ENCODE results near the gene CADM4. TPM values are rescaled to one million over a fixed set of nuclear protein-coding genes. Genes with fewer than 3 reads are reported as not detected.
"Not testable (repeated sequence)": the region's sequence is repeated elsewhere in the genome, so short reads cannot be mapped to it uniquely, and the experiment has no call there.

The CADM4 gene
- total RNA-seq, 1 experiment from 2014 or later: 28.7 TPM

DNA sequence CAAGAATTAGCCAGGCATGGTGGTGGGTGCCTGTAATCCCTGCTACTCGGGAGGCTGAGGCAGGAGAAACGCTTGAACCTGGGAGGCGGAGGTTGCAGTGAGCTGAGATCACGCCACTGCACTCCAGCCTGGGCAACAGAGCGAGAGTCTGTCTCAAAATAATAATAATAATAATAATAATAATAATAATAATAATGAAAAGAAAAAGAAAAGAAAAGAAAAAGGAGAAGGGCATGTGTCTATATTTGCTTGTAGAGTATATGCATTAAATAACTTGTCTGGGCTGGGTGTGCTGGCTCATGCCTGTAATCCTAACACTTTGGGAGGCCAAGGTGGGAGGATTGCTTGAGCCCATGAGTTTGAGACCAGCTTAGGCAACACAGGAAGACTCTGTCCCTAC lies 42.6 kb upstream of the CADM4 start:
- H3K36me3 ChIP-seq (ENCODE audit: control insufficient read depth in 1 of 2, insufficient read depth in 2 of 2, low read length in 2 of 2); DNase-seq (ENCODE audit: low read depth, low spot score); ATAC-seq; H3K4me2 ChIP-seq (ENCODE audit: low read length); H3K4me3 ChIP-seq (replicated peaks in 1 of 2; ENCODE audit: low read depth in 1 of 2, low read length in 2 of 2); H3K27me3 ChIP-seq (ENCODE audit: insufficient read depth, low read length); H3K9me2 ChIP-seq (ENCODE audit: insufficient read depth); CTCF ChIA-PET; H4K20me1 ChIP-seq (ENCODE audit: insufficient read depth); H3K9me3 ChIP-seq (ENCODE audit: control insufficient read depth in 1 of 2, insufficient read depth in 1 of 2, low read depth in 1 of 2, low read length in 2 of 2); H2AFZ ChIP-seq (ENCODE audit: low read depth, low read length, poor library complexity, severe bottlenecking); H3K9ac ChIP-seq (ENCODE audit: low read length); H3K27ac ChIP-seq (ENCODE audit: low read depth, low read length); RAD21 ChIA-PET (ENCODE audit: low non-redundant PET in 1 of 2, low total read pairs in 2 of 2, uncharacterized antibody in 2 of 2, unreplicated experiment in 2 of 2); intact Hi-C loops (cut with micrococcal nuclease); BruUV-seq (replicated peaks); H3K79me2 ChIP-seq (ENCODE audit: insufficient read depth, low read length): not testable (repeated sequence)
- peaks cover 10 to 21% of the 10 kb centered on the region in 2 experiments for H3K4me1 ChIP-seq (ENCODE audit: control insufficient read depth in 1 of 2, insufficient read depth in 2 of 2, low read length in 2 of 2)
- POLR2A ChIA-PET: interaction anchor here (0.7 kb wide), 1 partner anchor 14 kb away, joined by 3 read pairs; no protein-coding TSS in a partner anchor

- CTCF ChIA-PET: no interaction called here
These were observed 42.2 kb upstream of the CADM4 start for GRCh38 chr19:43681821-43682220.

More at GRCh38 chr19:43681821-43682220, 42.2 kb upstream of the CADM4 start:
- Histone ChIP-seq H3K9ac (ENCODE audit: low read length) (no peak overlapping the region), H3K79me2 (ENCODE audit: insufficient read depth, low read length) (no peaks in the 10 kb centered on the region), H3K4me1 (ENCODE audit: control insufficient read depth in 1 of 2, insufficient read depth in 2 of 2, low read length in 2 of 2) (peaks cover 7 to 21% of the 10 kb centered on the region in 2 experiments), H3K9me3 (ENCODE audit: control insufficient read depth in 1 of 2, insufficient read depth in 1 of 2, low read depth in 1 of 2, low read length in 2 of 2) (no peaks in the 10 kb centered on the region), H3K27ac (ENCODE audit: low read depth, low read length) (no peak overlapping the region), H4K20me1 (ENCODE audit: insufficient read depth) (no peaks in the 10 kb centered on the region), H3K4me3 (replicated peaks in 1 of 2; ENCODE audit: low read depth in 1 of 2, low read length in 2 of 2) (no peak overlapping the region), H3K9me2 (ENCODE audit: insufficient read depth) (no peaks in the 10 kb centered on the region), H3K27me3 (ENCODE audit: insufficient read depth, low read length) (no peaks in the 10 kb centered on the region), H3K36me3 (ENCODE audit: control insufficient read depth in 1 of 2, insufficient read depth in 2 of 2, low read length in 2 of 2) (no peaks in the 10 kb centered on the region), H2AFZ (ENCODE audit: low read depth, low read length, poor library complexity, severe bottlenecking) (no peak overlapping the region), H3K4me2 (ENCODE audit: low read length) (no peak overlapping the region)
- POLR2A ChIA-PET: no interaction called here
- intact Hi-C loops (cut with micrococcal nuclease): no loop called here
- RAD21 ChIA-PET (ENCODE audit: low non-redundant PET in 1 of 2, low total read pairs in 2 of 2, uncharacterized antibody in 2 of 2, unreplicated experiment in 2 of 2): no interaction called here
- DNase-seq (ENCODE audit: low read depth, low spot score) (no peak), ATAC-seq (no peak)
- TF ChIP-seq ZFX (IDR thresholded peaks at IDR 0.05) (no peak), POLR2AphosphoS5 (IDR thresholded peaks at IDR 0.05; ENCODE audit: low read depth, low read length) (no peak)
- no TSS peak for BruUV-seq (replicated peaks)
